GM13977 (cell line): ENCODE measurements around the gene RNU5D-1.
"Not testable (repeated sequence)": the region's sequence is repeated elsewhere in the genome, so short reads cannot be mapped to it uniquely, and the experiment has no call there.

Experiments used
- DNase-seq: peaks from one replicate; pipeline ENCODE4 v3.0.0; 2012; ENCODE audit warnings: low spot score
- in situ Hi-C: fragments of 300-500 bp; cut with MboI; formaldehyde crosslinking; loops from one replicate; pipeline ENCODE4 v1.12.0; 2022; ENCODE audit warnings: low sequenced_read_pairs, low pct_unique_long_range_greater_than_20kb, mixed read lengths, inconsistent platforms; ENCODE audit not compliant: unreplicated experiment
- TF ChIP-seq, protein P1 (sequence below): IDR thresholded peaks from 2 replicates; pipeline ENCODE4 v1.5.1; 2012; ENCODE audit warnings: mild to moderate bottlenecking, control low read depth; ENCODE audit not compliant: insufficient read depth; ENCODE audit errors: extremely low read depth, missing control alignments

Gene RNU5D-1

GRCh38 chr1:44743211-44743610, 12.2 kb upstream of the RNU5D-1 start:
- TF ChIP-seq, protein P1, sequence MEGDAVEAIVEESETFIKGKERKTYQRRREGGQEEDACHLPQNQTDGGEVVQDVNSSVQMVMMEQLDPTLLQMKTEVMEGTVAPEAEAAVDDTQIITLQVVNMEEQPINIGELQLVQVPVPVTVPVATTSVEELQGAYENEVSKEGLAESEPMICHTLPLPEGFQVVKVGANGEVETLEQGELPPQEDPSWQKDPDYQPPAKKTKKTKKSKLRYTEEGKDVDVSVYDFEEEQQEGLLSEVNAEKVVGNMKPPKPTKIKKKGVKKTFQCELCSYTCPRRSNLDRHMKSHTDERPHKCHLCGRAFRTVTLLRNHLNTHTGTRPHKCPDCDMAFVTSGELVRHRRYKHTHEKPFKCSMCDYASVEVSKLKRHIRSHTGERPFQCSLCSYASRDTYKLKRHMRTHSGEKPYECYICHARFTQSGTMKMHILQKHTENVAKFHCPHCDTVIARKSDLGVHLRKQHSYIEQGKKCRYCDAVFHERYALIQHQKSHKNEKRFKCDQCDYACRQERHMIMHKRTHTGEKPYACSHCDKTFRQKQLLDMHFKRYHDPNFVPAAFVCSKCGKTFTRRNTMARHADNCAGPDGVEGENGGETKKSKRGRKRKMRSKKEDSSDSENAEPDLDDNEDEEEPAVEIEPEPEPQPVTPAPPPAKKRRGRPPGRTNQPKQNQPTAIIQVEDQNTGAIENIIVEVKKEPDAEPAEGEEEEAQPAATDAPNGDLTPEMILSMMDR, result no peak
- no peak for DNase-seq
- in situ Hi-C loops, result no loop called here

GRCh38 chr1:44740179-44740617, 9.2 kb upstream of the RNU5D-1 start:
- in situ Hi-C loops, result no loop called here
- no peak for DNase-seq
- TF ChIP-seq, protein P1, result no peak

DNA sequence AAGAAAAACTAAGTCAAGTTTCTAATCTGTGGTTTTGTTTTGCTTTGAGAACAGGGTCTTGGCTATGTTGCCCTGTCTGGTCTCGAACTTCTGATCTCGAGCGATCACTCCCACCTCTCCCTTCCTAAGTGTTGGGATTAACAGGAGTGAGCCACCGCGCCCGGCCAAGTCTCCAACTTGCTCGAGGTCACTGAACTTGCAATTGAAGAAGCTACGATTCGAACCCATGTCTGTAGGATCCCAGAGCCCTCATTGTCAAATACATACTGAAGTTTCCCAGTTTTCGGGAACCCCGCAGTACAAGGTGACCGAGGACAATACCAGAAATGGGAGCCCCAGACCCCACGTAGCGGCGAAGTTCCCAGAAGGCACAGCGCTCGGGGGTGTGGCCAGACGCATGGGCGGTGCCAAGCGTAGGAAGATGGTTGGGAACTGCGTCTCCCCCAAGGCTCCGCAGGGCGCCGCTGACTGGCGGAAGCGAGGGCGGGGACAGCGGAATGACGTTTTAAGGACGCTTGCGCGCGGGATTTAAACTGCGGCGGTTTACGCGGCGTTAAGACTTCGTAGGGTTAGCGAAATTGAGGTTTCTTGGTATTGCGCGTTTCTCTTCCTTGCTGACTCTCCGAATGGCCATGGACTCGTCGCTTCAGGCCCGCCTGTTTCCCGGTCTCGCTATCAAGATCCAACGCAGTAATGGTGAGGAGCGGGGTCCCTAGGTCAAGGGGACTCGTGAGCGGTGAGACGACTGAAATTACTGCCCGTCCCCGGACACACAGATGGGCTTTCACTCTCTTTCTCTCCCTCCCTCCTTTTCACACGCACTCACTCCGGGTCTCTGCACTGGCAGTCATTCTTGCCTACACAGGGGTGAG, 8.6 kb upstream of the RNU5D-1 start, which contains the start of gene KIF2C:
TSS of gene KIF2C (plus strand) at position 531 of the 872 bp plus-strand sequence. CDS start at position 627, 96 bp downstream.
- DNase-seq, result peak; percentile 98
- in situ Hi-C loops, result no loop called here
- TF ChIP-seq, protein P1, result no peak

- DNase-seq, in situ Hi-C loops: not testable (repeated sequence)
Observed at GRCh38 chr1:44738953-44739306, 8.0 kb upstream of the RNU5D-1 start.

GRCh38 chr1:44735992-44736391, 5.0 kb upstream of the RNU5D-1 start:
- TF ChIP-seq, protein P1, result no peak
- in situ Hi-C loops, result no loop called here
- DNase-seq, result no peak

GRCh38 chr1:44733784-44734183, 2.8 kb upstream of the RNU5D-1 start:
- in situ Hi-C loops, result no loop called here
- DNase-seq, result no peak
- TF ChIP-seq, protein P1, result no peak

GRCh38 chr1:44733365-44733764, 2.4 kb upstream of the RNU5D-1 start:
- TF ChIP-seq, protein P1, result no peak
- in situ Hi-C loops, result no loop called here
- no peak for DNase-seq
